DND-41 (cell line): ENCODE measurements around the gene FARP1.

Experiments
- ATAC-seq: fragments of 200-7000 bp; cut with Tn5 transposase; 3 replicates; pipeline ENCODE4 v1.9.1; 2021; ENCODE audit warnings: low read depth; ENCODE audit not compliant: insufficient read depth
- DNase-seq: peaks from one replicate; pipeline ENCODE4 v3.0.0-alpha.2; 2020
- H2AFZ ChIP-seq: 2 replicates; pipeline ENCODE4 v1.6.0; 2012; ENCODE audit warnings: low read depth, low read length
- H3K27ac ChIP-seq: 2 replicates; pipeline ENCODE4 v1.5.1; 2012; ENCODE audit warnings: low read length, inconsistent platforms
- H3K27me3 ChIP-seq: fragments of 200-600 bp; sonication (generic); 2 replicates; pipeline ENCODE4 v1.6.0; 2012; ENCODE audit warnings: low read length, mild to moderate bottlenecking, inconsistent platforms; ENCODE audit not compliant: insufficient read depth, poor library complexity
- H3K36me3 ChIP-seq: 2 replicates; pipeline ENCODE4 v1.5.1; 2012; ENCODE audit warnings: low read length, inconsistent platforms; ENCODE audit not compliant: insufficient read depth
- H3K4me1 ChIP-seq: 2 replicates; pipeline ENCODE4 v1.5.1; 2012; ENCODE audit warnings: mild to moderate bottlenecking, low read length; ENCODE audit not compliant: insufficient read depth
- H3K4me2 ChIP-seq: 2 replicates; pipeline ENCODE4 v1.6.0; 2012; ENCODE audit warnings: mild to moderate bottlenecking, moderate library complexity, low read length, inconsistent platforms; ENCODE audit not compliant: insufficient read depth
- H3K4me3 ChIP-seq, 2 experiments: fragments of 200-600 bp in 1 of 2; shearing (Covaris generic) in 1 of 2; 2 replicates each; pipeline ENCODE4 v1.5.1; 2012 to 2016; ENCODE audit warnings: inconsistent platforms in 2 of 2, low read length in 2 of 2, mild to moderate bottlenecking in 2 of 2, low read depth in 1 of 2, moderate library complexity in 1 of 2
- H3K79me2 ChIP-seq: 2 replicates; pipeline ENCODE4 v1.6.0; 2012; ENCODE audit warnings: low read length, inconsistent platforms; ENCODE audit not compliant: insufficient read depth
- H3K9ac ChIP-seq: 2 replicates; pipeline ENCODE4 v1.6.0; 2012; ENCODE audit warnings: low read depth, mild to moderate bottlenecking, inconsistent platforms, low read length, moderate library complexity
- H3K9me3 ChIP-seq: 2 replicates; pipeline ENCODE4 v1.5.1; 2012; ENCODE audit warnings: low read length, moderate library complexity, mild to moderate bottlenecking, inconsistent platforms; ENCODE audit not compliant: insufficient read depth, severe bottlenecking
- H4K20me1 ChIP-seq: 2 replicates; pipeline ENCODE4 v1.6.0; 2012; ENCODE audit warnings: low read length; ENCODE audit not compliant: insufficient read depth
- EZH2 ChIP-seq: IDR thresholded peaks from 3 replicates; pipeline ENCODE4 v1.6.1; 2012; ENCODE audit warnings: borderline replicate concordance, low read depth, mild to moderate bottlenecking, moderate library complexity, low read length, inconsistent platforms; ENCODE audit not compliant: severe bottlenecking
- TF ChIP-seq, protein P1 (sequence below): IDR thresholded peaks from 2 replicates; pipeline ENCODE4 v1.5.1; 2012; ENCODE audit warnings: borderline replicate concordance, low read length, moderate library complexity, mild to moderate bottlenecking; ENCODE audit not compliant: poor library complexity, severe bottlenecking; ENCODE audit errors: extremely low read depth

The FARP1 gene

DNA sequence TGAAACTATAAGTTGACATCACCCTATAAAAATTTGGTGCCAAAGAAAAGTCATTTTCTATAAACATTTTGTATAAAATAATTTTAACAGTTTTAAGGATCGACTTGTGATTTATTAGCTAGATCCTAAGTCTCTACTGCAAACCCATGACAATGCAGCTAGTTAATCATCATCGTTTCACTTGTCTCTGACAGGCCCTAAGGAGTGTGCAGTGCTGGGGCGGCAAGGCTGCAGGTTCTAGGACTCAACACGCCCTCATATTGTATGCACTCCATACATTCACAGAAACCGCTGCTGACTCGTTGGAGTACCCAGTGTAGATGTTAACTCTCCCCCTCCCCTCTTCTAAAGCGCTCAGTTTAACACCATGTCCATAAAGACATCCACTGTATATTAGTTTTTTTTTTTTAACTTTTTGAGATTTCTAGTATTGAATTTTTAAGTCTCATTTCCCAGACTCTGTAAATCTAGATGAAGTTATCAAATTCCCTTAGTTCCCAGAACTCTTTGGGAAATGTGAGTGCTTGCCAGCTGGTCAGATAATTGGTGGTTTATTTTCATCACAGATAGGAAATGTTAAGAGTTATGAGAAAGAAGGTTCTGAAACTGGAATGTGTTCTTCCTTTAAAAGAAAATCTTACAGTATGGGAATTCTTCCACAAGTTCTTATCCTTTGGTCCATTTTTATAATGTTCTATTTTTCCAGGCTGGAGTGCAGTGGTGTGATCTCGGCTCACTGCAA lies 197.0 kb downstream of the FARP1 start:
- H2AFZ ChIP-seq = no peak overlapping the region
- no peak for ATAC-seq
- H3K4me3 ChIP-seq = no peak overlapping the region
- DNase-seq = no peak
- H3K9me3 ChIP-seq = no peaks in the 10 kb centered on the region
- H3K36me3 ChIP-seq = no peaks in the 10 kb centered on the region
- H3K79me2 ChIP-seq = no peaks in the 10 kb centered on the region
- no peak overlapping the region for H3K4me2 ChIP-seq
- H4K20me1 ChIP-seq = no peaks in the 10 kb centered on the region
- H3K9ac ChIP-seq = no peak overlapping the region
- no peak overlapping the region for H3K27ac ChIP-seq
- no peaks in the 10 kb centered on the region for H3K4me1 ChIP-seq
- H3K27me3 ChIP-seq = peaks cover 8% of the 10 kb centered on the region
- TF ChIP-seq EZH2 = no peak
- TF ChIP-seq, protein P1, sequence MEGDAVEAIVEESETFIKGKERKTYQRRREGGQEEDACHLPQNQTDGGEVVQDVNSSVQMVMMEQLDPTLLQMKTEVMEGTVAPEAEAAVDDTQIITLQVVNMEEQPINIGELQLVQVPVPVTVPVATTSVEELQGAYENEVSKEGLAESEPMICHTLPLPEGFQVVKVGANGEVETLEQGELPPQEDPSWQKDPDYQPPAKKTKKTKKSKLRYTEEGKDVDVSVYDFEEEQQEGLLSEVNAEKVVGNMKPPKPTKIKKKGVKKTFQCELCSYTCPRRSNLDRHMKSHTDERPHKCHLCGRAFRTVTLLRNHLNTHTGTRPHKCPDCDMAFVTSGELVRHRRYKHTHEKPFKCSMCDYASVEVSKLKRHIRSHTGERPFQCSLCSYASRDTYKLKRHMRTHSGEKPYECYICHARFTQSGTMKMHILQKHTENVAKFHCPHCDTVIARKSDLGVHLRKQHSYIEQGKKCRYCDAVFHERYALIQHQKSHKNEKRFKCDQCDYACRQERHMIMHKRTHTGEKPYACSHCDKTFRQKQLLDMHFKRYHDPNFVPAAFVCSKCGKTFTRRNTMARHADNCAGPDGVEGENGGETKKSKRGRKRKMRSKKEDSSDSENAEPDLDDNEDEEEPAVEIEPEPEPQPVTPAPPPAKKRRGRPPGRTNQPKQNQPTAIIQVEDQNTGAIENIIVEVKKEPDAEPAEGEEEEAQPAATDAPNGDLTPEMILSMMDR = no peak

DNA sequence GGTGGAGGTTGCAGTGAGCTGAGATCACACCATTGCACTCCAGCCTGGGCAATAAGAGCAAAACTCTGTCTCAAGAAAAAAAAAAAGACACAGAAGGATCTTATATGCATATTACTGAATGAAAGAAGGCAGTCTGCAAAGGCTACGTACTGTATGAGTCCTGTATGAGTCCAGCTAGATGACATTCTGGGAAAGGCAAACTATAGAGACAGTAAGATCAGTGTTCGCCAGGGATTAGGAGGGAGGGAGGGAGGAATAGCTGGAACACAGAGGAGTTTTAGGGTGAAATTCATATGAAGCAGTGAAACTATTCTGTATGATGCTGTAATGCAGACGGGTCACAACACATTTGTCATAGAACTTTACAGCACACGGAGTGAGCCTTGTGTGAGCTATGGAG lies 200.1 kb downstream of the FARP1 start:
- TF ChIP-seq, protein P1 = no peak
- TF ChIP-seq EZH2 = no peak
- DNase-seq = no peak
- Histone ChIP-seq H3K79me2 (no peaks in the 10 kb centered on the region), H3K4me2 (no peak overlapping the region), H3K4me1 (no peaks in the 10 kb centered on the region), H2AFZ (no peak overlapping the region), H3K27me3 (peaks cover 5% of the 10 kb centered on the region), H4K20me1 (no peaks in the 10 kb centered on the region), H3K27ac (no peak overlapping the region), H3K4me3 (no peak overlapping the region), H3K9me3 (no peaks in the 10 kb centered on the region), H3K36me3 (no peaks in the 10 kb centered on the region), H3K9ac (no peak overlapping the region)
- no peak for ATAC-seq

DNA sequence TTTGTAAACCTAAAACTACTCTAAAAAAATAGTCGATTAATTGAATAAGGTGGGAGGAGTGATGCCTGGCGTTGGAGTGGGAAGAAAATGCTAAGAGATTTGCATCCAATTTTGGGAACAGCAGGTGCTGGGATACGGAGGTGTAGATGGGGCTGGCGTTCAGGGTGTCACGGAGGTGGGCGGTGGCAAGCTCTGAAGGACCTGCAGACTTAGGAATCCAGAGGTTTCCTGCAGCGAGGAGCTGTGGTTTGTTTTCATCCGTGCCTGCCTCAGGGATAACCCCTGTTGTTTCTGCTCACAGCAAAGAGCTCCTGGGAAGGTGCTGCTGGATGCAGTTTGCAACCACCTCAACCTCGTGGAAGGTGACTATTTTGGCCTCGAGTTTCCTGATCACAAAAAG lies 200.6 kb downstream of the FARP1 start:
- peaks cover 2% of the 10 kb centered on the region for H3K27me3 ChIP-seq
- no peaks in the 10 kb centered on the region for H3K4me1 ChIP-seq
- no peaks in the 10 kb centered on the region for H3K36me3 ChIP-seq
- no peak overlapping the region for H2AFZ ChIP-seq
- H3K79me2 ChIP-seq = no peaks in the 10 kb centered on the region
- H3K9me3 ChIP-seq = no peaks in the 10 kb centered on the region
- H4K20me1 ChIP-seq = no peaks in the 10 kb centered on the region
- TF ChIP-seq, protein P1 = no peak
- no peak for TF ChIP-seq EZH2
- no peak overlapping the region for H3K27ac ChIP-seq
- DNase-seq = no peak
- ATAC-seq = no peak
- no peak overlapping the region for H3K4me3 ChIP-seq
- H3K4me2 ChIP-seq = no peak overlapping the region
- no peak overlapping the region for H3K9ac ChIP-seq
